H1 (cell line): ENCODE measurements around the gene RPUSD2. TPM values are rescaled to one million over a fixed set of nuclear protein-coding genes. Genes with fewer than 3 reads are reported as not detected.

ENCODE experiments used
- ATF2 ChIP-seq: IDR thresholded peaks from 2 replicates; pipeline ENCODE4 v1.6.1; 2012; ENCODE audit warnings: low read length, inconsistent platforms
- BRCA1 ChIP-seq: IDR thresholded peaks from 2 replicates; pipeline ENCODE4 v1.6.1; 2012; ENCODE audit warnings: low read depth, low read length, improper control_type of control experiment
- CEBPB ChIP-seq: IDR thresholded peaks from 2 replicates; pipeline ENCODE4 v1.6.1; 2012; ENCODE audit warnings: low read depth, low read length
- CTBP2 ChIP-seq: IDR thresholded peaks from 2 replicates; pipeline ENCODE4 v1.7.0; 2011; ENCODE audit warnings: borderline replicate concordance, mild to moderate bottlenecking, moderate library complexity, mixed read lengths, low read length; ENCODE audit not compliant: insufficient read depth, insufficient read length
- EGR1 ChIP-seq: IDR thresholded peaks from 2 replicates; pipeline ENCODE4 v1.6.1; 2011; ENCODE audit warnings: low read depth, low read length, borderline replicate concordance
- EP300 ChIP-seq, 2 experiments: IDR thresholded peaks; 1 replicate in 1 of 2; 2 replicates in 1 of 2; pipeline ENCODE4 v1.6.1; 2011 to 2012; ENCODE audit warnings: low read depth in 2 of 2, low read length in 2 of 2, mild to moderate bottlenecking in 2 of 2, borderline replicate concordance in 1 of 2, inconsistent platforms in 1 of 2, moderate library complexity in 1 of 2
- HDAC6 ChIP-seq: IDR thresholded peaks from one replicate; pipeline ENCODE4 v1.7.1; 2012; ENCODE audit warnings: low read depth, mild to moderate bottlenecking, inconsistent platforms, low read length, moderate library complexity
- JUND ChIP-seq: IDR thresholded peaks from 2 replicates; pipeline ENCODE4 v1.6.1; 2011; ENCODE audit warnings: mild to moderate bottlenecking, improper control_type of control experiment, low read length
- KDM1A ChIP-seq: fragments of 200-600, 300-600 bp; sonication (generic); IDR thresholded peaks from 2 replicates; pipeline ENCODE4 v1.7.1; 2016; ENCODE audit warnings: mild to moderate bottlenecking, low read length, borderline replicate concordance
- KDM5A ChIP-seq: fragments of 200-600 bp; IDR thresholded peaks from 2 replicates; pipeline ENCODE4 v1.7.1; 2012; ENCODE audit warnings: mild to moderate bottlenecking, low read length, inconsistent platforms, mixed read lengths
- POU5F1 ChIP-seq: IDR thresholded peaks from 2 replicates; pipeline ENCODE4 v1.6.1; 2011; ENCODE audit warnings: low read depth, mild to moderate bottlenecking, low read length, moderate library complexity
- RNF2 ChIP-seq: fragments of 200-900, 300-1000 bp; sonication (generic); IDR thresholded peaks from 2 replicates; pipeline ENCODE4 v1.7.1; 2016; ENCODE audit warnings: borderline replicate concordance, low read depth, mild to moderate bottlenecking, antibody characterized with exemption, low read length; ENCODE audit not compliant: poor library complexity, severe bottlenecking; ENCODE audit errors: missing control alignments
- RXRA ChIP-seq: IDR thresholded peaks from 2 replicates; pipeline ENCODE4 v1.6.1; 2011; ENCODE audit warnings: low read depth, mild to moderate bottlenecking, low read length, moderate library complexity; ENCODE audit not compliant: insufficient read depth
- SIN3A ChIP-seq, 2 experiments: IDR thresholded peaks in 1 of 2; conservative IDR thresholded peaks in 1 of 2; 2 replicates each; pipeline ENCODE4 v1.6.1; 2011 to 2012; ENCODE audit warnings: low read length in 2 of 2, improper control_type of control experiment in 1 of 2, low read depth in 1 of 2, mild to moderate bottlenecking in 1 of 2
- SP1 ChIP-seq: IDR thresholded peaks from 2 replicates; pipeline ENCODE4 v1.6.1; 2011; ENCODE audit warnings: low read depth, low read length
- SUZ12 ChIP-seq: fragments of 200-600 bp; sonication (generic); IDR thresholded peaks from 2 replicates; pipeline ENCODE4 v1.6.1; 2012; ENCODE audit warnings: mild to moderate bottlenecking, inconsistent platforms, low read length, moderate library complexity, mixed read lengths
- TAF1 ChIP-seq: IDR thresholded peaks from 2 replicates; pipeline ENCODE4 v1.6.1; 2011; ENCODE audit warnings: mild to moderate bottlenecking, low read depth, low read length
- TAF7 ChIP-seq: optimal IDR thresholded peaks from 2 replicates; pipeline ENCODE3; 2011; ENCODE audit warnings: low read depth, mild to moderate bottlenecking, inconsistent platforms, low read length, moderate library complexity, borderline replicate concordance
- TBP ChIP-seq: IDR thresholded peaks from 2 replicates; pipeline ENCODE4 v1.6.1; 2011; ENCODE audit warnings: low read depth, low read length, improper control_type of control experiment
- TCF12 ChIP-seq: IDR thresholded peaks from 2 replicates; pipeline ENCODE4 v1.6.1; 2011; ENCODE audit warnings: low read depth, mild to moderate bottlenecking, low read length
- YY1 ChIP-seq: IDR thresholded peaks from 2 replicates; pipeline ENCODE4 v1.6.1; 2011; ENCODE audit warnings: low read depth, mild to moderate bottlenecking, low read length
- ZNF274 ChIP-seq: IDR thresholded peaks from 2 replicates; pipeline ENCODE4 v1.7.0; 2012; ENCODE audit warnings: low read length, borderline replicate concordance; ENCODE audit errors: extremely low read depth
- polyA plus RNA-seq, 7 experiments: library from polyadenylated mRNA; depleted of rRNA in 3 of 7; stranded (reverse) in 5 of 7; unstranded in 2 of 7; fragments of >200 nt in 5 of 7; fragments of 200-250 nt in 2 of 7; gene quantifications; 1 replicate in 5 of 7; 2 replicates in 1 of 7; 4 replicates in 1 of 7; pipeline versions ENCODE4 v1.2.1 to v1.2.3, GENCODE V29; 2011 to 2013; ENCODE audit warnings: missing spikeins in 2 of 7, mixed read lengths in 2 of 7
- total RNA-seq: library from RNA; stranded (reverse); fragmentation: NEBNext Ultra II Directional; extraction: Animal tissue kit (Norgen Biotek cat#: 25700); gene quantifications from 2 replicates; pipeline ENCODE4 v1.2.1, GENCODE V29; 2021

The RPUSD2 gene
- total and polyA plus RNA-seq, 2 of the 8 experiments (the other 6 are each of a cell fraction or from before 2014, with no cell fraction given): 14.5 to 28.5 TPM

DNA sequence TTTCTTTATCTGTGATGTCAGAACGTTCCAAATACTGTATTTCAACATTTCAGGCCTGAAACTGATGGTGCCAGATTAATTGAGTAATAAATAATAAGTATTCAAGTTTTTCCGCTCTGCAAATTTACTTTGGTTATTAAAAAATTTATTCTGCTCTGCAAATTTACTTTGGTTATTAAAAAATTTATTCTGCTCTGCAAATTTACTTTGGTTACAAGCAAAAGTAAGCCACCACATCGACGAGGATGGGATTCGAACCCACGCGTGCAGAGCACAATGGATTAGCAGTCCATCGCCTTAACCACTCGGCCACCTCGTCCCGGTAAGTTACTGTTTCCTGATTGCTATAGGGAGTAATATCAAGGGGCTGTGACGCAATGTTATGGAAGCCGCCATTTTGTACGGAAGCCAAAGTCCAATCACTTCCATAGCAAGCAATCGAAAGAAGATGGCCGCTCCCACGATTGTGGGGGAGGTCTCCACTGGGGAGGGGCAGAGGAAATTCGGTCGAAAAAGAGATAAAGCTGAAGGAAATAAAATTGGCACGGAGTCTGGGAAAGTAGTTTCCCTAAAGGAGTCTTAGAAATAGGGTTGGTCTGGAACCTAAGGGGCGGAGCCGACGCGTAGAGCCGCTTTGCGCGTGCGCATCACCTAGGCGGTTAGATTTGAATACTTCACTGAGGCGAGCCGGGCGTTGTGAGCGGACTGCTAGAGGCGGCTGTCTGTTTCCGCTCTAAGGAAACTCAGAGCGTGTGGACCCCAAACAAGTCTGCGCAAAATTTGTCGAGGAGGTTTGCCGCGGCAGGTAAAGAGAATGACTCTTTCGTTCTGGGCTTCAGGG lies 24.7 kb downstream of the RPUSD2 start, which contains the start of gene KNL1 (continued):
- TF ChIP-seq TCF12: 0 out of 2 replicates have a peak, but pooled peaks have one; percentile 10
- TF ChIP-seq SP1: no peak
- no peak for TF ChIP-seq RXRA
- TF ChIP-seq KDM1A: no peak
- TF ChIP-seq KDM5A: no peak
- TF ChIP-seq TBP: peak; percentile 99
- TF ChIP-seq TAF7: peak; percentile 77
- peak; percentile 100 for TF ChIP-seq CEBPB
- peak; percentile 63 for TF ChIP-seq EGR1
- peak; percentile 63 for TF ChIP-seq POU5F1
- TF ChIP-seq ATF2: peak; percentile 99
- TF ChIP-seq RNF2: no peak
- peak; percentile 77 for TF ChIP-seq TAF1
- no peak for TF ChIP-seq ZNF274
- TF ChIP-seq JUND: peak; percentile 83
- peak; percentile 35; the same call in 1 of the 2 replicates for TF ChIP-seq BRCA1
- no peak for TF ChIP-seq CTBP2
- no peak; a peak in 1 of 3 replicates for TF ChIP-seq EP300 (IDR thresholded peaks at IDR 0.05; ENCODE audit: borderline replicate concordance in 1 of 2, low read depth in 2 of 2, low read length in 2 of 2)
- TF ChIP-seq YY1: peak; percentile 99
- peak in 1 of 2 experiments; percentile 83; a peak in 1 of 4 replicates for TF ChIP-seq SIN3A (conservative IDR thresholded peaks at IDR 0.05 in 1 of 2, IDR thresholded peaks at IDR 0.05 in 1 of 2; ENCODE audit: low read depth in 1 of 2, low read length in 2 of 2)
- no peak for TF ChIP-seq HDAC6
- TF ChIP-seq SUZ12: no peak
